Activated CD8-positive, alpha-beta T cell treated with anti-CD3 and anti-CD28 coated beads for 36 hours (primary cell): ENCODE data around the gene FSHR. TPM values are rescaled to one million over a fixed set of nuclear protein-coding genes. Genes with fewer than 3 reads are reported as not detected.

Source experiments
- ATAC-seq: fragments of 200-7000 bp; cut with Tn5 transposase; one replicate; pipeline ENCODE4 v1.10.0; 2021; ENCODE audit warnings: mild to moderate bottlenecking, moderate library complexity
- CTCF ChIA-PET: fragments of 350-600 bp; sonication (Branson Sonifier 250); formaldehyde crosslinking; loops from one replicate; lab custom pipeline; 2021; ENCODE audit warnings: antibody characterized with exemption; lab: Charles Lee
- POLR2A ChIA-PET: fragments of 350-600 bp; sonication (Branson Sonifier 250); formaldehyde crosslinking; loops from one replicate; lab custom pipeline; 2021; ENCODE audit warnings: antibody characterized with exemption; lab: Charles Lee
- DNase-seq: peaks from one replicate; pipeline ENCODE4 v3.0.0-alpha.2; 2020
- H3K27ac Mint-ChIP-seq: one replicate; pipeline ENCODE4 v1.8.0; 2021; ENCODE audit warnings: mild to moderate bottlenecking, mixed read lengths
- H3K27me3 Mint-ChIP-seq: one replicate; pipeline ENCODE4 v1.8.0; 2021; ENCODE audit warnings: mixed read lengths
- H3K36me3 Mint-ChIP-seq: one replicate; pipeline ENCODE4 v1.8.0; 2021; ENCODE audit warnings: low read depth, mixed read lengths
- H3K4me1 Mint-ChIP-seq: one replicate; pipeline ENCODE4 v1.8.0; 2021; ENCODE audit warnings: low read depth, mixed read lengths
- H3K4me3 Mint-ChIP-seq: one replicate; pipeline ENCODE4 v1.8.0; 2021; ENCODE audit warnings: mild to moderate bottlenecking, moderate library complexity, mixed read lengths
- H3K9me3 Mint-ChIP-seq: one replicate; pipeline ENCODE4 v1.8.0; 2021; ENCODE audit warnings: mixed read lengths
- CTCF ChIP-seq: fragments of 200-600 bp; IDR thresholded peaks from one replicate; pipeline ENCODE4 v1.8.0; 2022; ENCODE audit warnings: antibody characterized with exemption, mild to moderate bottlenecking
- intact Hi-C: fragments of 100-400 bp; cut with micrococcal nuclease; formaldehyde crosslinking; loops from one replicate; pipeline ENCODE4 v1.10.0; 2022
- total RNA-seq, 2 experiments: library from RNA; stranded (reverse); gene quantifications; one replicate each; pipeline ENCODE4 v1.2.3, GENCODE V29; 2021

FSHR gene
- total RNA-seq, 2 experiments from 2014 or later = not detected

GRCh38 chr2:49033394-49034185 is 120.7 kb downstream of the FSHR start:
- no peak for DNase-seq
- Mint-ChIP-seq H3K27ac (no peak overlapping the region), H3K9me3 (no peaks in the 10 kb centered on the region), H3K4me1 (no peaks in the 10 kb centered on the region), H3K36me3 (no peaks in the 10 kb centered on the region), H3K4me3 (no peak overlapping the region), H3K27me3 (no peaks in the 10 kb centered on the region)
- POLR2A ChIA-PET = no interaction called here
- ATAC-seq = no peak
- CTCF ChIA-PET = no interaction called here
- intact Hi-C loops = no loop called here
- no peak for TF ChIP-seq CTCF

GRCh38 chr2:49032936-49033335 is 121.4 kb downstream of the FSHR start:
- CTCF ChIA-PET = no interaction called here
- Mint-ChIP-seq H3K27ac (no peak overlapping the region), H3K27me3 (no peaks in the 10 kb centered on the region), H3K4me3 (no peak overlapping the region), H3K4me1 (no peaks in the 10 kb centered on the region), H3K9me3 (no peaks in the 10 kb centered on the region), H3K36me3 (no peaks in the 10 kb centered on the region)
- intact Hi-C loops = no loop called here
- POLR2A ChIA-PET = no interaction called here
- no peak for DNase-seq
- TF ChIP-seq CTCF = no peak
- no peak for ATAC-seq

- Mint-ChIP-seq H3K36me3 (no peaks in the 10 kb centered on the region), H3K27me3 (no peaks in the 10 kb centered on the region), H3K4me3 (no peak overlapping the region), H3K4me1 (no peaks in the 10 kb centered on the region), H3K9me3 (no peaks in the 10 kb centered on the region), H3K27ac (no peak overlapping the region)
- ATAC-seq (no peak), DNase-seq (no peak)
- intact Hi-C loops = no loop called here
- ChIA-PET POLR2A (no interaction called here), CTCF (no interaction called here)
- TF ChIP-seq CTCF = no peak
Observed at GRCh38 chr2:49032126-49032525, 122.2 kb downstream of the FSHR start.

GRCh38 chr2:49029406-49029805 is 124.9 kb downstream of the FSHR start:
- Mint-ChIP-seq H3K27me3 (no peaks in the 10 kb centered on the region), H3K4me1 (no peaks in the 10 kb centered on the region), H3K36me3 (no peaks in the 10 kb centered on the region), H3K4me3 (no peak overlapping the region), H3K27ac (no peak overlapping the region), H3K9me3 (no peaks in the 10 kb centered on the region)
- TF ChIP-seq CTCF = no peak
- intact Hi-C loops = no loop called here
- DNase-seq = no peak
- CTCF ChIA-PET = no interaction called here
- POLR2A ChIA-PET = no interaction called here
- no peak for ATAC-seq

- TF ChIP-seq CTCF = no peak
- DNase-seq (no peak), ATAC-seq (no peak)
- Mint-ChIP-seq H3K9me3 (no peaks in the 10 kb centered on the region), H3K36me3 (no peaks in the 10 kb centered on the region), H3K4me1 (no peaks in the 10 kb centered on the region), H3K27ac (no peak overlapping the region), H3K4me3 (no peak overlapping the region), H3K27me3 (no peaks in the 10 kb centered on the region)
- ChIA-PET POLR2A (no interaction called here), CTCF (no interaction called here)
- intact Hi-C loops = no loop called here
Observed at GRCh38 chr2:49028101-49028500, 126.2 kb downstream of the FSHR start.
